CD4-positive, alpha-beta memory T cell (primary cell): ENCODE data around the gene BRINP1. TPM values are rescaled to one million over a fixed set of nuclear protein-coding genes. Genes with fewer than 3 reads are reported as not detected.
A peak's percentile ranks its signal among the peaks of the same experiment; 100 is the strongest.

Experiments used
- CTCF ChIA-PET: fragments of 350-600 bp; sonication (Branson Sonifier 250); formaldehyde crosslinking; loops from one replicate; lab custom pipeline; 2021; ENCODE audit warnings: inconsistent platforms; ENCODE audit not compliant: partially characterized antibody; lab: Charles Lee
- POLR2A ChIA-PET: fragments of 350-600 bp; sonication (Branson Sonifier 250); formaldehyde crosslinking; loops from one replicate; lab custom pipeline; 2021; ENCODE audit not compliant: partially characterized antibody; lab: Charles Lee
- DNase-seq, 5 donors: peaks; one replicate each; pipeline versions ENCODE4 v3.0.0 to v3.0.0-alpha.2; 2020 to 2022; ENCODE audit warnings: mixed read lengths in 1 of 5
- H3K27ac ChIP-seq: one replicate; pipeline ENCODE4 v1.7.0; 2013; ENCODE audit warnings: low read depth, low read length
- H3K27me3 ChIP-seq: 2 replicates; pipeline ENCODE4 v1.7.0; 2013; ENCODE audit warnings: mild to moderate bottlenecking, low read length, moderate library complexity; ENCODE audit not compliant: insufficient read depth
- H3K36me3 ChIP-seq: 2 replicates; pipeline ENCODE4 v1.7.0; 2013; ENCODE audit warnings: mild to moderate bottlenecking, low read length, moderate library complexity; ENCODE audit not compliant: insufficient read depth
- H3K4me1 ChIP-seq: 2 replicates; pipeline ENCODE4 v1.7.0; 2013; ENCODE audit warnings: mild to moderate bottlenecking, low read length, moderate library complexity; ENCODE audit not compliant: insufficient read depth
- H3K4me3 ChIP-seq, 2 donors: one replicate each; pipeline ENCODE4 v1.7.0; 2013; ENCODE audit warnings: low read length in 2 of 2, mild to moderate bottlenecking in 1 of 2
- H3K9me3 ChIP-seq, 2 donors: one replicate each; pipeline ENCODE4 v1.7.0; 2013; ENCODE audit warnings: low read length in 2 of 2, control low read depth in 1 of 2; ENCODE audit not compliant: control insufficient read depth in 1 of 2
- H3K27ac Mint-ChIP-seq, 7 donors: one replicate each; pipeline ENCODE4 v1.8.0; 2020 to 2021; ENCODE audit warnings: mixed read lengths in 7 of 7, mild to moderate bottlenecking in 6 of 7, inconsistent platforms in 3 of 7, moderate library complexity in 3 of 7
- H3K27me3 Mint-ChIP-seq, 2 donors: one replicate each; pipeline ENCODE4 v1.8.0; 2020 to 2021; ENCODE audit warnings: mixed read lengths in 2 of 2
- H3K36me3 Mint-ChIP-seq, 2 donors: one replicate each; pipeline ENCODE4 v1.8.0; 2020 to 2021; ENCODE audit warnings: mixed read lengths in 2 of 2, inconsistent platforms in 1 of 2, mild to moderate bottlenecking in 1 of 2
- H3K4me1 Mint-ChIP-seq, 4 donors: one replicate each; pipeline ENCODE4 v1.8.0; 2020 to 2021; ENCODE audit warnings: mixed read lengths in 4 of 4, mild to moderate bottlenecking in 1 of 4
- H3K4me3 Mint-ChIP-seq, 8 donors: one replicate each; pipeline ENCODE4 v1.8.0; 2020 to 2021; ENCODE audit warnings: mixed read lengths in 8 of 8, mild to moderate bottlenecking in 7 of 8, moderate library complexity in 6 of 8, inconsistent platforms in 3 of 8
- H3K9me3 Mint-ChIP-seq, 8 donors: one replicate each; pipeline ENCODE4 v1.8.0; 2020 to 2021; ENCODE audit warnings: mixed read lengths in 8 of 8, mild to moderate bottlenecking in 5 of 8, inconsistent platforms in 3 of 8, moderate library complexity in 1 of 8
- intact Hi-C: fragments of 100-400 bp; cut with micrococcal nuclease; formaldehyde crosslinking; loops from one replicate; pipeline ENCODE4 v1.15.1; 2023
- polyA plus RNA-seq, 2 donors: library from polyadenylated mRNA; unstranded; fragments of 300-500 nt; fragmentation: Illumina TruSeq; gene quantifications; one replicate each; pipeline ENCODE4 v1.2.3, GENCODE V29; 2021
- total RNA-seq, 2 experiments: library from RNA; stranded (reverse); gene quantifications; one replicate each; pipeline ENCODE4 v1.2.3, GENCODE V29; 2021

Gene BRINP1
- total and polyA plus RNA-seq, 4 experiments from 2014 or later = not detected

GRCh38 chr9:119195521-119195920 lies 173.7 kb downstream of the BRINP1 start:
- no peak overlapping the region for H3K4me3 Mint-ChIP-seq
- DNase-seq = no peak

GRCh38 chr9:119185298-119185697 lies 183.9 kb downstream of the BRINP1 start:
- H3K27ac ChIP-seq = no peak overlapping the region
- intact Hi-C loops = no loop called here

More at GRCh38 chr9:119195521-119195920, 173.7 kb downstream of the BRINP1 start:
- Histone ChIP-seq H3K4me1 (no peaks in the 10 kb centered on the region), H3K27ac (no peak overlapping the region), H3K4me3 (no peak overlapping the region), H3K36me3 (no peaks in the 10 kb centered on the region), H3K9me3 (no peaks in the 10 kb centered on the region), H3K27me3 (no peaks in the 10 kb centered on the region)
- H3K27ac Mint-ChIP-seq = no peak overlapping the region
- H3K9me3 Mint-ChIP-seq = peaks cover 0 to 5% (median 0%) of the 10 kb centered on the region in 8 donors
- POLR2A ChIA-PET = no interaction called here
- intact Hi-C loops = no loop called here
- CTCF ChIA-PET = no interaction called here
- peaks cover 0 to 1% of the 10 kb centered on the region in 2 donors for H3K27me3 Mint-ChIP-seq
- no peaks in the 10 kb centered on the region for H3K4me1 Mint-ChIP-seq
- H3K36me3 Mint-ChIP-seq = no peaks in the 10 kb centered on the region

GRCh38 chr9:119184265-119184936 lies 184.8 kb downstream of the BRINP1 start:
- peaks cover 2 to 20% (median 11%) of the 10 kb centered on the region in 8 donors for H3K9me3 Mint-ChIP-seq
- DNase-seq = no peak
- CTCF ChIA-PET = no interaction called here
- H3K27ac Mint-ChIP-seq = peak overlapping the region in 1 of 7 donors; percentile 11
- H3K4me1 Mint-ChIP-seq = no peaks in the 10 kb centered on the region
- no peaks in the 10 kb centered on the region for H3K4me1 ChIP-seq
- no peaks in the 10 kb centered on the region for H3K36me3 ChIP-seq
- no peaks in the 10 kb centered on the region for H3K9me3 ChIP-seq
- no peak overlapping the region for H3K4me3 ChIP-seq
- H3K27me3 Mint-ChIP-seq = no peaks in the 10 kb centered on the region
- H3K36me3 Mint-ChIP-seq = no peaks in the 10 kb centered on the region
- intact Hi-C loops = no loop called here
- H3K27me3 ChIP-seq = no peaks in the 10 kb centered on the region
- peak overlapping the region in 1 of 8 donors; percentile 28 for H3K4me3 Mint-ChIP-seq
- POLR2A ChIA-PET = no interaction called here
- H3K27ac ChIP-seq = no peak overlapping the region

More at GRCh38 chr9:119185298-119185697, 183.9 kb downstream of the BRINP1 start:
- no peaks in the 10 kb centered on the region for H3K27me3 ChIP-seq
- Mint-ChIP-seq H3K36me3 (no peaks in the 10 kb centered on the region), H3K4me3 (no peak overlapping the region), H3K27ac (no peak overlapping the region), H3K27me3 (no peaks in the 10 kb centered on the region), H3K4me1 (no peaks in the 10 kb centered on the region), H3K9me3 (peaks cover 2 to 20% (median 12%) of the 10 kb centered on the region in 8 donors)
- no peaks in the 10 kb centered on the region for H3K36me3 ChIP-seq
- no peak for DNase-seq
- H3K4me1 ChIP-seq = no peaks in the 10 kb centered on the region
- CTCF ChIA-PET = no interaction called here
- H3K9me3 ChIP-seq = no peaks in the 10 kb centered on the region
- POLR2A ChIA-PET = no interaction called here
- H3K4me3 ChIP-seq = no peak overlapping the region

- ChIA-PET CTCF (no interaction called here), POLR2A (no interaction called here)
- intact Hi-C loops = no loop called here
- Histone ChIP-seq H3K27me3 (no peaks in the 10 kb centered on the region), H3K4me3 (no peak overlapping the region), H3K9me3 (no peaks in the 10 kb centered on the region), H3K27ac (no peak overlapping the region), H3K4me1 (no peaks in the 10 kb centered on the region), H3K36me3 (no peaks in the 10 kb centered on the region)
- Mint-ChIP-seq H3K9me3 (peaks cover 0 to 15% (median 4%) of the 10 kb centered on the region in 8 donors), H3K4me3 (no peak overlapping the region), H3K4me1 (no peaks in the 10 kb centered on the region), H3K27ac (no peak overlapping the region), H3K36me3 (no peaks in the 10 kb centered on the region), H3K27me3 (no peaks in the 10 kb centered on the region)
- no peak for DNase-seq
Measured at GRCh38 chr9:119181561-119181960, 187.7 kb downstream of the BRINP1 start.

GRCh38 chr9:119180897-119181296 lies 188.3 kb downstream of the BRINP1 start:
- intact Hi-C loops = no loop called here
- CTCF ChIA-PET = no interaction called here

GRCh38 chr9:119179701-119180100 lies 189.5 kb downstream of the BRINP1 start:
- intact Hi-C loops = no loop called here
- no peak overlapping the region for H3K4me3 Mint-ChIP-seq

More at GRCh38 chr9:119180897-119181296, 188.3 kb downstream of the BRINP1 start:
- Histone ChIP-seq H3K36me3 (no peaks in the 10 kb centered on the region), H3K4me3 (no peak overlapping the region), H3K4me1 (no peaks in the 10 kb centered on the region), H3K27me3 (no peaks in the 10 kb centered on the region), H3K27ac (no peak overlapping the region), H3K9me3 (no peaks in the 10 kb centered on the region)
- no peak for DNase-seq
- POLR2A ChIA-PET = no interaction called here
- Mint-ChIP-seq H3K36me3 (no peaks in the 10 kb centered on the region), H3K9me3 (peaks cover 0 to 15% (median 5%) of the 10 kb centered on the region in 8 donors), H3K4me3 (no peak overlapping the region), H3K27me3 (no peaks in the 10 kb centered on the region), H3K27ac (no peak overlapping the region), H3K4me1 (no peaks in the 10 kb centered on the region)

GRCh38 chr9:119177196-119177595 lies 192.0 kb downstream of the BRINP1 start:
- Histone ChIP-seq H3K27me3 (no peaks in the 10 kb centered on the region), H3K27ac (no peak overlapping the region), H3K9me3 (no peaks in the 10 kb centered on the region), H3K36me3 (no peaks in the 10 kb centered on the region), H3K4me3 (no peak overlapping the region), H3K4me1 (no peaks in the 10 kb centered on the region)
- H3K4me3 Mint-ChIP-seq = no peak overlapping the region
- no peaks in the 10 kb centered on the region for H3K36me3 Mint-ChIP-seq
- no peaks in the 10 kb centered on the region for H3K4me1 Mint-ChIP-seq
- peaks cover 0 to 6% (median 1%) of the 10 kb centered on the region in 8 donors for H3K9me3 Mint-ChIP-seq
- no peaks in the 10 kb centered on the region for H3K27me3 Mint-ChIP-seq
- H3K27ac Mint-ChIP-seq = no peak overlapping the region
- no peak for DNase-seq
- CTCF ChIA-PET = no interaction called here
- POLR2A ChIA-PET = no interaction called here
- intact Hi-C loops = no loop called here

More at GRCh38 chr9:119179701-119180100, 189.5 kb downstream of the BRINP1 start:
- Mint-ChIP-seq H3K27me3 (no peaks in the 10 kb centered on the region), H3K27ac (no peak overlapping the region), H3K36me3 (no peaks in the 10 kb centered on the region), H3K9me3 (peaks cover 0 to 8% (median 4%) of the 10 kb centered on the region in 8 donors), H3K4me1 (no peaks in the 10 kb centered on the region)
- H3K36me3 ChIP-seq = no peaks in the 10 kb centered on the region
- ChIA-PET POLR2A (no interaction called here), CTCF (no interaction called here)
- no peaks in the 10 kb centered on the region for H3K27me3 ChIP-seq
- no peaks in the 10 kb centered on the region for H3K4me1 ChIP-seq
- H3K27ac ChIP-seq = no peak overlapping the region
- no peak for DNase-seq
- no peaks in the 10 kb centered on the region for H3K9me3 ChIP-seq
- H3K4me3 ChIP-seq = no peak overlapping the region
